ENCODE results near the gene REEP5. TPM values are rescaled to one million over a fixed set of nuclear protein-coding genes. Genes with fewer than 3 reads are reported as not detected.

The REEP5 gene
- total and polyA plus RNA-seq, 8 donors, result 18.8 to 102 (median 40.4) TPM

- Histone ChIP-seq H3K4me3 (no peak overlapping the region), H3K36me3 (no peaks in the 10 kb centered on the region), H3K27me3 (no peaks in the 10 kb centered on the region), H3K9me3 (no peaks in the 10 kb centered on the region), H3K27ac (no peak overlapping the region), H3K4me1 (peaks cover 0 to 4% (median 0%) of the 10 kb centered on the region in 4 donors)
- no peak for DNase-seq
- intact Hi-C loops (cut with DNase I; ENCODE audit: low total_unique reads), result no loop called here
- WGBS, 5 donors, result 86 to 93% (median 89%) methylated on average over 5 of the region's 5 CpGs
- TF ChIP-seq CTCF (IDR thresholded peaks at IDR 0.05) (no peak), POLR2A (IDR thresholded peaks at IDR 0.05) (no peak), EP300 (IDR thresholded peaks at IDR 0.05) (no peak), POLR2AphosphoS5 (IDR thresholded peaks at IDR 0.05) (no peak)
Measured at GRCh38 chr5:112935675-112936074, 13.6 kb upstream of the REEP5 start.

- Histone ChIP-seq H3K27ac (no peak overlapping the region), H3K4me1 (peaks cover 0 to 10% (median 0%) of the 10 kb centered on the region in 4 donors), H3K9me3 (no peaks in the 10 kb centered on the region), H3K4me3 (no peak overlapping the region), H3K27me3 (no peaks in the 10 kb centered on the region), H3K36me3 (no peaks in the 10 kb centered on the region)
- no peak for TF ChIP-seq EP300 (IDR thresholded peaks at IDR 0.05)
- TF ChIP-seq CTCF (IDR thresholded peaks at IDR 0.05), result no peak
- no peak for TF ChIP-seq POLR2AphosphoS5 (IDR thresholded peaks at IDR 0.05)
- TF ChIP-seq POLR2A (IDR thresholded peaks at IDR 0.05), result no peak
- no peak for DNase-seq
- intact Hi-C loops (cut with DNase I; ENCODE audit: low total_unique reads), result no loop called here
Measured at GRCh38 chr5:112934366-112934663, 12.3 kb upstream of the REEP5 start.

- Histone ChIP-seq H3K36me3 (no peaks in the 10 kb centered on the region), H3K4me3 (no peak overlapping the region), H3K4me1 (peaks cover 0 to 15% (median 0%) of the 10 kb centered on the region in 4 donors), H3K27me3 (no peaks in the 10 kb centered on the region), H3K27ac (no peak overlapping the region), H3K9me3 (no peaks in the 10 kb centered on the region)
- DNase-seq, result no peak
- intact Hi-C loops (cut with DNase I; ENCODE audit: low total_unique reads), result no loop called here
- TF ChIP-seq POLR2AphosphoS5 (IDR thresholded peaks at IDR 0.05) (no peak), CTCF (IDR thresholded peaks at IDR 0.05) (no peak), EP300 (IDR thresholded peaks at IDR 0.05) (no peak), POLR2A (IDR thresholded peaks at IDR 0.05) (no peak)
- WGBS, 5 donors, result 85 to 96% (median 91%) methylated on average over 1 of the region's 1 CpG
Measured at GRCh38 chr5:112933651-112934365, 11.8 kb upstream of the REEP5 start.

GRCh38 chr5:112933105-112933504 is 11.1 kb upstream of the REEP5 start:
- Histone ChIP-seq H3K4me3 (no peak overlapping the region), H3K27ac (no peak overlapping the region), H3K36me3 (no peaks in the 10 kb centered on the region), H3K9me3 (no peaks in the 10 kb centered on the region), H3K4me1 (peaks cover 0 to 19% (median 0%) of the 10 kb centered on the region in 4 donors), H3K27me3 (no peaks in the 10 kb centered on the region)
- TF ChIP-seq EP300 (IDR thresholded peaks at IDR 0.05) (no peak), POLR2A (IDR thresholded peaks at IDR 0.05) (no peak), POLR2AphosphoS5 (IDR thresholded peaks at IDR 0.05) (no peak), CTCF (IDR thresholded peaks at IDR 0.05) (no peak)
- intact Hi-C loops (cut with DNase I; ENCODE audit: low total_unique reads), result no loop called here
- 58 to 95% (median 87%) methylated on average over 1 of the region's 1 CpG for WGBS, 5 donors
- DNase-seq, result no peak

Measured in stomach (tissue), 9 donors.